Activated B cell treated with CpG ODN at 0.5 μM for 24 hours (primary cell): ENCODE results near the gene FAM83D. TPM values are rescaled to one million over a fixed set of nuclear protein-coding genes. Genes with fewer than 3 reads are reported as not detected.

Experiments used
- ATAC-seq: fragments of 200-7000 bp; cut with Tn5 transposase; one replicate; pipeline ENCODE4 v1.10.0; 2021; ENCODE audit warnings: low read depth, mild to moderate bottlenecking, moderate library complexity
- CTCF ChIA-PET: fragments of 350-600 bp; sonication (Branson Sonifier 250); formaldehyde crosslinking; loops from one replicate; lab custom pipeline; 2021; ENCODE audit warnings: antibody characterized with exemption; lab: Charles Lee
- POLR2A ChIA-PET: fragments of 350-600 bp; sonication (Branson Sonifier 250); formaldehyde crosslinking; loops from one replicate; lab custom pipeline; 2021; ENCODE audit warnings: antibody characterized with exemption; lab: Charles Lee
- DNase-seq: peaks from one replicate; pipeline ENCODE4 v3.0.0; 2022
- H3K27ac Mint-ChIP-seq: one replicate; pipeline ENCODE4 v1.8.0; 2020; ENCODE audit warnings: mixed read lengths
- H3K27me3 Mint-ChIP-seq: one replicate; pipeline ENCODE4 v1.8.0; 2021; ENCODE audit warnings: mixed read lengths
- H3K36me3 Mint-ChIP-seq: one replicate; pipeline ENCODE4 v1.8.0; 2021; ENCODE audit warnings: low read depth, mixed read lengths
- H3K4me1 Mint-ChIP-seq: one replicate; pipeline ENCODE4 v1.8.0; 2021; ENCODE audit warnings: mixed read lengths
- H3K4me3 Mint-ChIP-seq: one replicate; pipeline ENCODE4 v1.8.0; 2020; ENCODE audit warnings: mild to moderate bottlenecking, mixed read lengths
- H3K9me3 Mint-ChIP-seq: one replicate; pipeline ENCODE4 v1.8.0; 2020; ENCODE audit warnings: mixed read lengths
- CTCF ChIP-seq: fragments of 200-600 bp; IDR thresholded peaks from one replicate; pipeline ENCODE4 v1.8.0; 2022; ENCODE audit warnings: antibody characterized with exemption, mild to moderate bottlenecking
- intact Hi-C: fragments of 100-400 bp; cut with micrococcal nuclease; formaldehyde crosslinking; loops from one replicate; pipeline ENCODE4 v1.15.1; 2024
- total RNA-seq: library from RNA; stranded (reverse); gene quantifications from 2 replicates; pipeline ENCODE4 v1.2.3, GENCODE V29; 2022

The FAM83D gene
- total RNA-seq, 1 donor from 2014 or later = 1.2 TPM

GRCh38 chr20:38961530-38962043 lies 35.4 kb downstream of the FAM83D start:
- Mint-ChIP-seq H3K9me3 (no peaks in the 10 kb centered on the region), H3K36me3 (peaks cover 16% of the 10 kb centered on the region), H3K27me3 (no peaks in the 10 kb centered on the region), H3K4me3 (peak overlapping the region; percentile 95), H3K4me1 (peaks cover 19% of the 10 kb centered on the region), H3K27ac (peak overlapping the region; percentile 98)
- intact Hi-C loops = loop anchor here (1.0 to 10.0 kb wide), 10 partner anchors 25 to 517 kb away; partner anchors contain the start of genes ACTR5, FAM83D and RALGAPB
- TF ChIP-seq CTCF = no peak
- CTCF ChIA-PET = interaction anchor here (1.0 to 3.1 kb wide), 7 partner anchors 24 to 314 kb away, joined by 3 to 15 read pairs (median 4); partner anchors contain the start of genes FAM83D and PPP1R16B
- POLR2A ChIA-PET = interaction anchor here (0.6 to 2.6 kb wide), 20 partner anchors 11 to 526 kb away, joined by 3 to 19 read pairs (median 4); partner anchors contain the start of genes ACTR5, FAM83D, PPP1R16B and RALGAPB
- DNase-seq = no peak
- ATAC-seq = no peak

GRCh38 chr20:38962044-38962927 lies 36.1 kb downstream of the FAM83D start, which contains the start of gene DHX35:
Gene DHX35 (plus strand): TSS chr20:38962344. CDS start chr20:38962368, 24 bp downstream.
- CTCF ChIA-PET = interaction anchor here (0.8 to 3.1 kb wide), 12 partner anchors 14 to 315 kb away, joined by 3 to 15 read pairs (median 4); partner anchors contain the start of genes FAM83D and PPP1R16B
- no peaks in the 10 kb centered on the region for H3K27me3 Mint-ChIP-seq
- no peak for TF ChIP-seq CTCF

GRCh38 chr20:38962928-38963401 lies 36.7 kb downstream of the FAM83D start:
- no peaks in the 10 kb centered on the region for H3K9me3 Mint-ChIP-seq
- DNase-seq = no peak
- CTCF ChIA-PET = interaction anchor here (0.8 to 3.1 kb wide), 9 partner anchors 14 to 315 kb away, joined by 3 to 15 read pairs (median 6); partner anchors contain the start of gene FAM83D
- intact Hi-C loops = loop anchor here (1.0 to 10.0 kb wide), 10 partner anchors 24 to 518 kb away; partner anchors contain the start of genes ACTR5, FAM83D and RALGAPB
- no peak for TF ChIP-seq CTCF
- peaks cover 19% of the 10 kb centered on the region for H3K36me3 Mint-ChIP-seq
- POLR2A ChIA-PET = interaction anchor here (0.8 to 2.6 kb wide), 14 partner anchors 10 to 491 kb away, joined by 3 to 19 read pairs (median 8); partner anchors contain the start of genes ACTR5, FAM83D, PPP1R16B and RALGAPB
- peak overlapping the region; percentile 95 for H3K4me3 Mint-ChIP-seq
- no peaks in the 10 kb centered on the region for H3K27me3 Mint-ChIP-seq
- ATAC-seq = no peak
- peaks cover 19% of the 10 kb centered on the region for H3K4me1 Mint-ChIP-seq
- peak overlapping the region; percentile 98 for H3K27ac Mint-ChIP-seq

More at GRCh38 chr20:38962044-38962927, 36.1 kb downstream of the FAM83D start, which contains the start of gene DHX35:
- Mint-ChIP-seq H3K4me1 (peaks cover 19% of the 10 kb centered on the region), H3K4me3 (peak within 1 kb of the TSS; percentile 95), H3K9me3 (no peaks in the 10 kb centered on the region), H3K27ac (peak within 1 kb of the TSS; percentile 98), H3K36me3 (peaks cover 16% of the 10 kb centered on the region)
- POLR2A ChIA-PET = interaction anchor here (0.6 to 2.6 kb wide), 23 partner anchors 11 to 527 kb away, joined by 3 to 19 read pairs (median 4); partner anchors contain the start of genes ACTR5, FAM83D, PPP1R16B and RALGAPB
- DNase-seq (peak; percentile 99), ATAC-seq (peak; percentile 96)
- intact Hi-C loops = loop anchor here (1.0 to 10.0 kb wide), 10 partner anchors 25 to 517 kb away; partner anchors contain the start of genes ACTR5, FAM83D and RALGAPB

- Mint-ChIP-seq H3K4me1 (peaks cover 19% of the 10 kb centered on the region), H3K9me3 (no peaks in the 10 kb centered on the region), H3K27me3 (no peaks in the 10 kb centered on the region), H3K4me3 (no peak overlapping the region), H3K36me3 (peaks cover 21% of the 10 kb centered on the region), H3K27ac (no peak overlapping the region)
- CTCF ChIA-PET = interaction anchor here (1.5 to 3.1 kb wide), 5 partner anchors 38 to 238 kb away, joined by 4 to 15 read pairs (median 9); partner anchors contain the start of gene FAM83D
- DNase-seq = no peak
- intact Hi-C loops = loop anchor here (2.0 to 10.0 kb wide), 5 partner anchors 23 to 519 kb away; partner anchors contain the start of gene RALGAPB
- TF ChIP-seq CTCF = no peak
- POLR2A ChIA-PET = interaction anchor here (0.7 to 2.3 kb wide), 3 partner anchors 85 to 321 kb away, joined by 3 to 15 read pairs (median 11); no protein-coding TSS in a partner anchor
- no peak for ATAC-seq
These were observed 37.5 kb downstream of the FAM83D start for GRCh38 chr20:38963745-38964144.
